ENCODE measurements around the gene ZNF800. TPM values are rescaled to one million over a fixed set of nuclear protein-coding genes. Genes with fewer than 3 reads are reported as not detected.

Gene ZNF800
- total RNA-seq, 1 donor from 2014 or later: 40.9 TPM

DNA sequence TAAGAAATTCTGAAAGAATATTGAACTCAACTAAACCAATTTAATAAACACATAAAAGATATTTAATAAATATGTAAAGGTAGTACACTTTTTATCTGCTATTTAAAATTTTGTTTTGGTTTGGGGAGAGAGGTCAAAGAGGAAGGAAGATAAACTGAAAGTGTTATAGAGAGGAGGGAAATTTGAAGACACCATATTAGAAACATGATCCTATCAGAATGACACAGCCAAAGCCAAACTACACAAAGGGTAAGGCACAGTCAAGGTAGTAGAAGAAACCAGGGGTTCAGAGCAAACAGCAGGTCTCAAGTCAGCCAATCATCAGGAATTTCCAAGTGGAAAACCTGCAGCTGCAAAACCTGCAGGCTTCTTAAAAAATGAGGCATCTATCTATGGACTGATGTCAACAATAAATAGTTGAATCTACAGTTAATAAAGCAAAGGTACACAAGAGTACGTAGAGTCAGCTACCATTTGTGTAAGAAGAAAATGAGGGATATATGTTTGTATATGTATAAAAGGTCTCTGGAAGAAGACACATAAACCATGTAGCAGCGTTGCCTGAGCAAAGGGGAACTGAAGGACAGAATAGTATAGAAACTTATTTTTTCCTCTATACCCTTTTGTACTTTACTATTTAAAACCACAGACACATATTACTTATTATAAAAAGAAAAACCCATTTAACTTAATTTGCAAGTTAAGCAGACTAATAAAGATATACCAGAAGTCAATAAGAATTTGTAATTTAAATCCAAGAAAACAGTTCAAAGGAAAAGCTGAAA lies 10.0 kb downstream of the ZNF800 start:
- Mint-ChIP-seq H3K27ac (no peak overlapping the region), H3K4me3 (no peak overlapping the region), H3K36me3 (ENCODE audit: low read depth) (peaks cover 43% of the 10 kb centered on the region)

GRCh38 chr7:127380479-127380878 lies 12.0 kb downstream of the ZNF800 start:
- Mint-ChIP-seq H3K27ac (no peak overlapping the region), H3K9me3 (no peaks in the 10 kb centered on the region), H3K4me3 (no peak overlapping the region), H3K4me1 (peaks cover 43% of the 10 kb centered on the region), H3K27me3 (no peaks in the 10 kb centered on the region), H3K36me3 (ENCODE audit: low read depth) (peaks cover 43% of the 10 kb centered on the region)
- intact Hi-C loops (cut with micrococcal nuclease): no loop called here
- DNase-seq: no peak

More for the DNA sequence above, 10.0 kb downstream of the ZNF800 start:
- Mint-ChIP-seq H3K4me1 (peaks cover 39% of the 10 kb centered on the region), H3K9me3 (no peaks in the 10 kb centered on the region), H3K27me3 (no peaks in the 10 kb centered on the region)
- intact Hi-C loops (cut with micrococcal nuclease): no loop called here
- no peak for DNase-seq

- Mint-ChIP-seq H3K27ac (no peak overlapping the region), H3K36me3 (ENCODE audit: low read depth) (peaks cover 41% of the 10 kb centered on the region)
- intact Hi-C loops (cut with micrococcal nuclease): no loop called here
Observed at GRCh38 chr7:127379642-127380041, 12.9 kb downstream of the ZNF800 start.

GRCh38 chr7:127378537-127378936 lies 14.0 kb downstream of the ZNF800 start:
- H3K9me3 Mint-ChIP-seq: no peaks in the 10 kb centered on the region
- intact Hi-C loops (cut with micrococcal nuclease): no loop called here
- H3K4me3 Mint-ChIP-seq: no peak overlapping the region
- H3K27ac Mint-ChIP-seq: no peak overlapping the region
- H3K27me3 Mint-ChIP-seq: no peaks in the 10 kb centered on the region
- peaks cover 45% of the 10 kb centered on the region for H3K4me1 Mint-ChIP-seq
- no peak for DNase-seq
- H3K36me3 Mint-ChIP-seq (ENCODE audit: low read depth): peaks cover 48% of the 10 kb centered on the region

More at GRCh38 chr7:127379642-127380041, 12.9 kb downstream of the ZNF800 start:
- DNase-seq: no peak
- Mint-ChIP-seq H3K27me3 (no peaks in the 10 kb centered on the region), H3K4me1 (peaks cover 44% of the 10 kb centered on the region), H3K9me3 (no peaks in the 10 kb centered on the region), H3K4me3 (no peak overlapping the region)

DNA sequence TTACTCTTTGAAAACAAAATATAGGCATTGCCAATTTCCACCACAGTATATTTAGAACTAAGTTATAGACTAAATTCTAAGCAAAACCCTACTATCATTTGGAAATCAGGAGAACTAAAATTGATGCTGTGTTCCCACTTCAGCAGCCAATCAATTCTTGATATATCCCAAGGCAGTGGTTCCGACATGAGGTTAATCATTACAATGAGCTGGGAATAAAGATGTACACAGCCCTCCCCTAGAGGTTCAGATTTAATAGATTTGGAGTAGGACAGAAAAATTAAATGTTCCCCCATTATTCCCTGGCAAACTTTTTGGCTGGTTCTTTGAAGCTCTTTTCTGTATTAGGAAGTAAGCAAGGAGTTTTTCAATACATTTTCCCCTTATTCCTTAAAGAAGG lies 15.1 kb downstream of the ZNF800 start:
- DNase-seq: no peak
- Mint-ChIP-seq H3K36me3 (ENCODE audit: low read depth) (peaks cover 46% of the 10 kb centered on the region), H3K27ac (no peak overlapping the region), H3K27me3 (no peaks in the 10 kb centered on the region), H3K9me3 (no peaks in the 10 kb centered on the region), H3K4me3 (no peak overlapping the region), H3K4me1 (peaks cover 39% of the 10 kb centered on the region)
- intact Hi-C loops (cut with micrococcal nuclease): loop anchor here (2.0 kb wide), 1 partner anchor 13 kb away; no protein-coding TSS in a partner anchor

DNA sequence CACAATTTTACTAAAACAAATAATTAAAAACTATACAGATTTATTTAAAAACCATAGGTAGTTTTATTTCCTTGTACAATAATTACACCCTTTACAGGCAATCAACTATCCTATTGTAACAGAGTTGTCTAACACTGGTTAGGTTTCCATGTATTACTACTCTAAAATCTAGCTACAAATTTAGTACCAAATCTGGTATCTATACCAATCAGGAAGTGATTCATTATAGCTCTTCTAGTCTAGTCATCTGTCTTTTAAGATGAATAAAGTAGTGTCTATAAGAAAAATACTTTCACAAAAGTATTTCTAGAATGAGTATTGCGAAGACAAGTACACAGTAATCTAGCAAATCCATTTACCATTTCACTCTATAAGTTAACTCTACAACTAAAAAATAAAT lies 16.9 kb downstream of the ZNF800 start:
- intact Hi-C loops (cut with micrococcal nuclease): loop anchor here (2.0 kb wide), 1 partner anchor 15 kb away; no protein-coding TSS in a partner anchor
- DNase-seq: no peak
- H3K4me3 Mint-ChIP-seq: no peak overlapping the region
- H3K36me3 Mint-ChIP-seq (ENCODE audit: low read depth): peaks cover 42% of the 10 kb centered on the region
- no peak overlapping the region for H3K27ac Mint-ChIP-seq
- no peaks in the 10 kb centered on the region for H3K27me3 Mint-ChIP-seq
- H3K4me1 Mint-ChIP-seq: peaks cover 30% of the 10 kb centered on the region
- no peaks in the 10 kb centered on the region for H3K9me3 Mint-ChIP-seq

DNA sequence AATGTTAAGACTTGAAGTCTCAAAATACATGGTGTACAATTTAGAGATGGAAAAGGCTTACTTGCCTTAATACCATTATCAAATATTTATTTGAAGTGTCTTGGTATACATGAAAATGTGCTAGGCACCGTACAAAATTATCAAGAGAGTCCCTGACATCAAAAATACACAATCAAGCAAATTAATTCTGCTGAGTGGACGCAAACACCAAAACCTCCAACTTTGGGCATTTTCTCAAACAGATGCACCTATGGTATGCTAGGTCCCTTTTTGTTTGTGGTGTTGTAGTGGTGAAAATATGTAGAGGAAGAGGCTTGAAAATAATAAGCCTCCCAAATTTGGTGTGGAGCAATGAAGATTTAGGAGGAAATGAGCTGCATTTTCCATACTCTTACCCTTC lies 24.8 kb downstream of the ZNF800 start:
- Mint-ChIP-seq H3K27me3 (no peaks in the 10 kb centered on the region), H3K27ac (no peak overlapping the region), H3K36me3 (ENCODE audit: low read depth) (peaks cover 34% of the 10 kb centered on the region), H3K4me3 (no peak overlapping the region), H3K9me3 (no peaks in the 10 kb centered on the region), H3K4me1 (peaks cover 21% of the 10 kb centered on the region)
- no peak for DNase-seq
- intact Hi-C loops (cut with micrococcal nuclease): no loop called here

- Mint-ChIP-seq H3K4me3 (no peak overlapping the region), H3K27ac (no peak overlapping the region), H3K4me1 (peaks cover 21% of the 10 kb centered on the region), H3K9me3 (no peaks in the 10 kb centered on the region), H3K36me3 (ENCODE audit: low read depth) (peaks cover 38% of the 10 kb centered on the region), H3K27me3 (no peaks in the 10 kb centered on the region)
- intact Hi-C loops (cut with micrococcal nuclease): no loop called here
- DNase-seq: no peak
Observed at GRCh38 chr7:127366680-127367079, 25.8 kb downstream of the ZNF800 start.

- Mint-ChIP-seq H3K9me3 (no peaks in the 10 kb centered on the region), H3K27ac (no peak overlapping the region), H3K36me3 (ENCODE audit: low read depth) (peaks cover 36% of the 10 kb centered on the region), H3K4me1 (peaks cover 21% of the 10 kb centered on the region), H3K4me3 (no peak overlapping the region), H3K27me3 (no peaks in the 10 kb centered on the region)
- no peak for DNase-seq
- intact Hi-C loops (cut with micrococcal nuclease): no loop called here
Observed at GRCh38 chr7:127365957-127366315, 26.6 kb downstream of the ZNF800 start.

DNA sequence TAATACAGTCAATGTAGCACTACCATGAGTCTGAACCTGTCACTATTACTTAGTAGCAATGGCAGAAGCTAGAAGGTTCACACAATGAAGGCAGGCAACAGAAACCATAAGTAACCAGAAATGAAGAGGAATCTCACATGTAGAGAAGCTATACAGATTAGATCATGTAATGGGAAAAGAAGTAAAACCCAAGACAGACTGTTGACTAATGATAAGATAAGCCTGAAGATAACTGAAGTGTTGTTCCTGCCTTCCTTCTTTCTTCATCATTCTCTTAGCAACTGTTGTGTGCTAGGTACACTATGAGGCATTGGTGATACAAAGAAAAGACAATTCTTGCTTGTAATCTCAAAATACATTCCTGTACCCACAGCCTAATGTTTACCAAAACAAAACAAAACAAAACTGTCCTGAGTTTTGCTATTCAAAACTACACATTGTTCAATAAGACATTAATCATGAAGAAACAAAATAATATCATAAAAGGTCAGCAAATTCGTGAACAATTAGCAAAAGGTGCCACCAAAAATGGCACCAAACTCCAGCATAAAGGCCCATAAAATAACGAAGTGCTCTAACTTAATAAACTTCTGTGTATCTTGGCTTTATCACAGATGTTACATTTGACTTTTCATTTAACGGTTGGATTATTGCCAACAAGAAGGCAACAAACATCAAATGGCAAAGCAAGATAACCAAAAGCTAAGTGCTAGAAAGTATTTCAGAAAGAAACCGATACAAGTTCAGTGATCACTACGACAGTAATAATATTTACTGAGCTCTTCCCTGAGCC lies 27.1 kb downstream of the ZNF800 start:
- intact Hi-C loops (cut with micrococcal nuclease): no loop called here
- peaks cover 21% of the 10 kb centered on the region for H3K4me1 Mint-ChIP-seq

DNA sequence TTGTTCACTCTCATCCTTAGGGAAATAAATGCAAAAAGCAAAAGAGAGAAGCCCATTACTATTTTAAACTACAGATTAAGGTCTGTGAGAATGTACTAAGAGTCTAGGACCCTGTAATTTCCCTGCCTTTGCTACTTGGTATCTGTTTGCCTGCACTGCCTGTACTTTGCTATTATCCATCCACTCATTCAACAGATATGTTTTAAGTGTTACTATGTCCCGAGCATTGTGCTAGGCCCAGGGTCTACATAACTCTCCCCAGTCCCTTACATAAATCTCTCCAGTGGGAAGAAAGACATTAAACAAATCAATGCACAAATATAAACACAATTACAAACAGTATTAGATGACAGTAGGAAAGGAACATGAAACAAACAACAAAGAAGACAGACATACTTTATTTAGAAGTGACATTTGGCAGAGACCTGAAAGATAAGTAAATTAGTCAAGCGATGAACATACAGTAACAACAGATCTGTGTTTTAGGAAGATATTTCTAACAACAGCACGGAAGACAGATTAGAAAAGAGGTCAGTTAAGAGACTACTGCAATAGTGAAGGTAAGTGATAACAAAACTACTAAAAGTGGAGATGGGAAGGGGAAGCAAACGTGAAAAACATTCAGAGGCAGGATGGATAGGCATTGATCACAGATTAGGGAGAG lies 30.0 kb downstream of the ZNF800 start:
- no peak for DNase-seq
- peaks cover 12% of the 10 kb centered on the region for H3K4me1 Mint-ChIP-seq
- intact Hi-C loops (cut with micrococcal nuclease): no loop called here
- no peaks in the 10 kb centered on the region for H3K9me3 Mint-ChIP-seq
- H3K4me3 Mint-ChIP-seq: no peak overlapping the region
- H3K36me3 Mint-ChIP-seq (ENCODE audit: low read depth): peaks cover 34% of the 10 kb centered on the region
- no peak overlapping the region for H3K27ac Mint-ChIP-seq
- no peaks in the 10 kb centered on the region for H3K27me3 Mint-ChIP-seq

More for the DNA sequence above, 27.1 kb downstream of the ZNF800 start:
- no peak for DNase-seq
- peaks cover 38% of the 10 kb centered on the region for H3K36me3 Mint-ChIP-seq (ENCODE audit: low read depth)
- no peak overlapping the region for H3K4me3 Mint-ChIP-seq
- no peaks in the 10 kb centered on the region for H3K27me3 Mint-ChIP-seq
- H3K27ac Mint-ChIP-seq: no peak overlapping the region
- H3K9me3 Mint-ChIP-seq: no peaks in the 10 kb centered on the region

- Mint-ChIP-seq H3K9me3 (no peaks in the 10 kb centered on the region), H3K27me3 (no peaks in the 10 kb centered on the region), H3K4me3 (no peak overlapping the region), H3K36me3 (ENCODE audit: low read depth) (peaks cover 31% of the 10 kb centered on the region), H3K4me1 (peaks cover 11% of the 10 kb centered on the region), H3K27ac (no peak overlapping the region)
- no peak for DNase-seq
- intact Hi-C loops (cut with micrococcal nuclease): no loop called here
Observed at GRCh38 chr7:127361736-127362135, 30.8 kb downstream of the ZNF800 start.

DNA sequence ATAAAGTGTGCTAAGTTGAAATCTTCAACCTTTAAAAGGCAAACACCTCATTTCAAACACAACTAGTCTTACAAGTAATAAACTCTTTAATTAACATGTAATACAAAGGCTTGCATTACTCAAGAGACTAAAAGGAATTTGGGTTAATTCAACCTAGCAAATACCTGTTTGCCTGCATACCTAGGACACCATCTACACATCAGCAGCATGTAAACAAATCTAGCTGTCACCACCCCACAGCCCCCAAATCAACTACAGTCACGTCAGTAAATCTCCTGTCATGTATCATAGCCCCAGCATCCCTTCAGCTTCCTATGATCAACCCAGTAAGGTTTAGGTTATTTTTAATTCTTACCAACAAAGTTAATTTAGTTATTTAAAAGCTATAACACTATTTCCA lies 33.5 kb downstream of the ZNF800 start:
- no peak for DNase-seq
- H3K4me3 Mint-ChIP-seq: no peak overlapping the region
- no peak overlapping the region for H3K27ac Mint-ChIP-seq
- H3K36me3 Mint-ChIP-seq (ENCODE audit: low read depth): peaks cover 34% of the 10 kb centered on the region
- no peaks in the 10 kb centered on the region for H3K27me3 Mint-ChIP-seq
- H3K4me1 Mint-ChIP-seq: peaks cover 8% of the 10 kb centered on the region
- no peaks in the 10 kb centered on the region for H3K9me3 Mint-ChIP-seq
- intact Hi-C loops (cut with micrococcal nuclease): no loop called here

DNA sequence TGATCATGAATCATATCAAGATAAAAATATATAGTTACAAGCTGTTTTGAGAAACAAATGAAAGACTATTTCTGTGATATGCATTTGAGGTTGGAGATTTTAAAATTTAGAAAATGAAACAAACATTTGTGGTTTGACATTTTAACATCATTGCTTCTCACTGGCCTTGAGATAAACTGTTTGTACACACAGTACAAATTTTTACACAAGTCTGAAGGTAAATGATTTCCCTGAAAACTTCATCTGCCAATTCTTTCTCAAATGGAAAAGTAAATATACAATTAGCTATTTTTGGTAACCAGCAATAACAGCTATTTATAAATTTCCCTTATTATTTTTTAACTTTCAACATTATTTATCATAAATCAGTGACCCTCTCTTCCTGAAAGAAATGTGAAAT lies 38.6 kb downstream of the ZNF800 start:
- Mint-ChIP-seq H3K27me3 (no peaks in the 10 kb centered on the region), H3K4me1 (peaks cover 10% of the 10 kb centered on the region), H3K9me3 (no peaks in the 10 kb centered on the region), H3K36me3 (ENCODE audit: low read depth) (peaks cover 43% of the 10 kb centered on the region), H3K4me3 (no peak overlapping the region), H3K27ac (no peak overlapping the region)
- no peak for DNase-seq
- intact Hi-C loops (cut with micrococcal nuclease): no loop called here

Measured in activated CD4-positive, alpha-beta T cell treated with anti-CD3 and anti-CD28 coated beads, Interleukin-2, amount 10 ng/mL, durations not matched to agents 24 days and 14 days (primary cell).